ENCODE results near the gene ITPK1.

ITPK1 gene

DNA sequence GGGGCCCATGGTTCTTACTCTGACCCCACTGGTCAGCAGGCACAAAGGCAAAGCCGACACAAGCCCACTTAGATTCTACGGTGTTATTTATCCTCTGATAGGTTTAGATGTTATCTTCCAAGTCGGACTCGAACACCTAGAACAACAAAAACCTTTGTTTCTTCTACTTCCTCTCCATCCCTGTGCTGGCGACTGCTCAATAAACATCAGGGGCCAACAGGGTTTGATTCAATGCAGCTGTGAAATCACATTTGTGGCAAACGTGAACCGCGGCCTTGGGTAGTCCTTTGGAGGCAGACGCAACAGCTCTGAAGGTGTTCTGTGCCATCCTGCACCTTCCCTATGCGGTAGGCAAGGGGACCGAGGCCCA is 105.6 kb downstream of the ITPK1 start:
- intact Hi-C loops (cut with DNase I), result no loop called here
- DNase-seq, result no peak

DNA sequence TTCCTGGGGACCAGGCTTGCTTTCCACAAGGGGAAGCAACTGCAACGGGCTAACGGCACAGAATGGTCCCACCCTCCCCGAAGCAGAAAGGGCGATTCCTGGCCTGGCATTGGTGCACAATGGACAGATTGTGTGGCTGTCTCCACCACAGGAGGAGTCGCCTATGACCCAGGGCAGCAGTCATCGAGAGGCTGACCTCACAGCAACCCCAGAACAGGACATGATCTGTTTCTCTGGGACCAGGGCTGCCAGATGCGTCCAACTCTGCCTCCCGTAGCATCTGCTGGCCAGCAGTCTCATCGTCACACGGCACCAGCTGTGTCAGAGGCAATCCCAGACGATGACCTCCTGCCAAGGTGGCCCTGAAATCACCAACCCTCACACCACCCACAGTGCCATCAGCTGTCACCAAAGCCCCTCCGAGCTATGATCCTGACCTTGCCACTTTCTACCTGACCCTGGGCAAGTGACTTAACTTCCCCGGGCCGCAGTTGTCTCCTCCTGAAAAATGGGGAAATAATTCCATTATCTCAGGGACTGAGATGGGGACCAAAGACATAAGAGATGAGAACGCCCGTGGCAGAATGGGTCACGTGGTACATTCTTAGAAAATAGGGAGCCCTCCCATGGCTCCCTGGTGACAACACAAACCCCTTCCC is 106.1 kb downstream of the ITPK1 start:
- peak; percentile 78 to 98 (median 93) for DNase-seq
- intact Hi-C loops (cut with DNase I), result loop anchor here (10.0 kb wide), 1 partner anchor 55 kb away; no protein-coding TSS in a partner anchor

DNA sequence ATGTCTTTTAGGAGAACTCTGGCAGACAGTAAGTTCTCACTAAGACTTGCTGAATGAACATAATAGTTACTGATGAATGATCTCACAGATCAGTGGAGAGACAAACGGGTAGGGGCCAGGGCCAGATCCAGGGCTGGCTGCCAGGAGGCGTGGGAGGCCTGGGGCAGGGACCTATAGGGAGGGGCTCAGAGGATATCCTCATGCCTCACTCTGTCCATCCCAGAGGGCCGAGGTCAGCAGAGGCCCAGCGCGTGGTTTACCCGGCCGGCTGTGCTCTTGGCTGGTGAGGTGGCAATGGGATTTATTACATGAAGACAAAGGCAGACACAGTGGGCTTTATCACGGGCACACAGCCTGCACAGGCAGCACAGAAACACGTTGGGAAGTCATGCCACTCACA is 107.3 kb downstream of the ITPK1 start:
- DNase-seq, result peak in 39 of 42 donors; percentile 49 to 93 (median 68)
- intact Hi-C loops (cut with DNase I), result loop anchor here (10.0 kb wide), 1 partner anchor 54 kb away; no protein-coding TSS in a partner anchor

DNA sequence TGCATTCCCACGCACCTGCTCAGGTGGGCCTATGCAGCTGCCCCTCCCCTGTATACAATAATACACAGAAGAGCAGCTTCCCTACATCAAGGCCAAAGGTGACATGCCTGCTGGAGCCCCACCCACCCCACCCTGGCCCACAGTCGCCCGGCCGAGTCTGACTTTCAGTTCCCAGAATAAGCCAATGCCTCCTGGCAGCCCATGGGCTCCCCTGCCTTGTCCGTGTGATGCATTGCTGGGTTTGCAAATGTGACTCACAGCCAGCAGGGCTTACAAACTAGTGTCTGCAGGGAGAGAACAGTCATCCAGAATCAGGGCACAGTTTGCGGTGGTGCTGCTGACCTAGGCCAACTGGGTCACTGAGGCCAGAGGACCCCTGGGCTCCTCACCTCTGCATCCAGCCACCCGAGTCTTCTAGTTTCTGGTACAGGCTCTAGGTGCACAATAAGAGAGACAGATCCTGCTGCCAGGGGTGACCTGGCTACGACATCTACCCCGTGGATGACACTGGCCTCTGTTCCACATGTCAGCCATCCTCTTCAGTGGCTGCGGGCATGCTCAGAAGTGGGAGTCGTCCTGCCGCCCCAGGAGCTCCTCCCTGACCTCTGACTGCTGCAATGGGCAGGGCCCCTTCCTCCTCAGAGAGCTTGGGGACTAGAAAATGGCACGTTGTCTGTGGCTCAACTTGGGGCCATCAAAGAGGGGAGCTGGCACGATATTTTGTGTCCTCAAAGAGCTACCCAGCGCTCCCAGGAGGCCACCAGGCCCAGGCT is 108.3 kb downstream of the ITPK1 start:
- intact Hi-C loops (cut with DNase I), result loop anchor here (10.0 kb wide), 1 partner anchor 53 kb away; no protein-coding TSS in a partner anchor
- DNase-seq, result peak in 7 of 42 donors; percentile 38 to 82 (median 62)

DNA sequence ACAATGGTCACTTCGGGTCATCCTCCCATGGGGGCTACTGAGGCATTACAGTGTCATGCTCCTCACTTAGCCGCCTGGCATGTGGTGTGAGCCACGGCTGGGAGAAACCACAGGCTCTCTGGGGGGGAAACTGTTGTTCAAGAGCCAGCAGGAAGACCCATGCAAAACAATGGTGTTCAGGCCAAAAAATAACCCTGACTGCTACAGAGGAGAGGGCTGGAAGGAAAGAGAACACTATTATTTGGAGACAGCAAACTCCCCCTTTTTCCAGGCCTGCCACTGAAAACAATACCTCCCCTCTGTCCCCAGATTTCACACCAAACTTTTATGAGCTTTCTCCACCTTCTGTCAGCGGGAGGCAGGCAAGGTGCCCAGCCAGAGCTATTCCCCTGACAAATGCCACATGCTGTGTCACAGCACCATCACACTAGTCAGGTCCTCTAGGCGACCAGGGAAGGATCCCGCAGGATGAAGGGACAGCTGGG is 109.1 kb downstream of the ITPK1 start:
- intact Hi-C loops (cut with DNase I), result loop anchor here (10.0 kb wide), 1 partner anchor 52 kb away; no protein-coding TSS in a partner anchor
- DNase-seq, result no peak

DNA sequence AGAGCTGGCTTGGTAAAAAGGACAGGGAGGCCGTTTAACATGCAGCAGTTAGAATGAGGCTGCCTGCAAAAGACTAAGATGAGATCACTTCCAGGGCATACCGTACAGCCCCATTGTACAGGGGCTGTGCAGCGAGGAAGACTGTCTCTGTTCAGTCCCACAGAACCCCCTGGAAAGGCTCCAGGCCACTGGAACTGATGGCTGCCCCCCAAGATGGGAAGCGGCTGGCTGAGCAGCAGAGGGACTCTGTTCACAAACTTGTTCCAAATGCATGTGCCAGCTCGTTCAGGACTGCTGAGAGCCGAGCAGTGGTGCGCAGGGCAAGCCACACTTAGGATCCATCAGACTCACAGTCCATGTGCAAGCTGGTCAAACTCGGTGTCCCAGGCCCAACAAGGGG is 109.9 kb downstream of the ITPK1 start:
- peak in 37 of 42 donors; percentile 36 to 88 (median 63) for DNase-seq
- intact Hi-C loops (cut with DNase I), result loop anchor here (10.0 kb wide), 1 partner anchor 51 kb away; no protein-coding TSS in a partner anchor

DNA sequence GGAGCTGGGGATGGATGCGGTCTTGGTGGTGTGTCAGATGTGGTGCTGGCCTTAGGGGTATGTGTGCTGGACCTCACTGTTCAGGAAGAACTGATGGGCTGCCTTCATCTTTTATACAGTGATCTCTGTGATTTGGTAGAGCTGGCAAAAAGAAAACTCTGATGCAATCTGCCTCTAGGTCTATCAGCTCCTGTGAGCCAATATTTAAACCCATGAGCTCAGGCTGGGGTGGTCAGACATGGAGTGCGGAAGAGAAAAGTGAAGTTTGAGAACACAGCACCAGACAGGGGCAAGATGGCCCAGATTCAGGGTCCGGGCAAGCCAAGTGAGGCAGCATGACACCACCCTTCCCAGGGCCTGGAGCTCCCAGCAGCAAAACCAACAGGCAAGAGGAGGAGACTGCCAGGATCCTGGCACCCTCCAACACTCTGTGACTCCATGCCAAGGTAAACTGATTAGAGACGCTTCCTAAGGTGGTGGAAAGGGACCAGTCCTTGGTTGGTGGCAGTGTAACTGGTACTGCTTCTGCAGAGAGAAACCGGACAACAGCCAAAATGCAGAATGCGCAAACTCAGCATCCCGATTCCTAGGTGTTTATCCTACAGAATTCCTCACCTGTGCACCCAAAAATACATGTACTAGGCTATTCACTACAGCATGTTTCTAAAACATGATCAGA is 110.5 kb downstream of the ITPK1 start:
- intact Hi-C loops (cut with DNase I), result loop anchor here (10.0 kb wide), 1 partner anchor 50 kb away; no protein-coding TSS in a partner anchor
- no peak for DNase-seq

DNA sequence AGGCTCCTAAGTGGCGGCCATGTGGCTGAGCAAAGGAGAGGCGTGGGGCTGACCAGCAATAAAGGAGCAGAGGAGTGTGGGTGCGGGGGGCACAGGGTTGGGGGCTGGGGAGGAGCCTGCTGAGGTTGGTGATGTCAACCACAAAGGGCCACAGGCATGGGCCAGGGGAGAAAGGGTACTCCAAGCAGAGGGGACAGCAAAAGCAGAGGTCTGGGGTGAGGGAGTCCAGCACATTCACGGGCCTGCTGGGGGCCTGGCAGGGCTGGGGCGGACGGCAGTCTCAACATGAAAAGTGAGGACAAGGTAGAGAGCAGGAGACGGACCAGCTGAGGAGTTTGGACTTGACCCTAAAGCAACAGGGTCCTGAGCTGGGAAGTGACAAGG is 111.0 kb downstream of the ITPK1 start:
- no peak for DNase-seq
- intact Hi-C loops (cut with DNase I), result loop anchor here (10.0 kb wide), 1 partner anchor 50 kb away; no protein-coding TSS in a partner anchor

DNA sequence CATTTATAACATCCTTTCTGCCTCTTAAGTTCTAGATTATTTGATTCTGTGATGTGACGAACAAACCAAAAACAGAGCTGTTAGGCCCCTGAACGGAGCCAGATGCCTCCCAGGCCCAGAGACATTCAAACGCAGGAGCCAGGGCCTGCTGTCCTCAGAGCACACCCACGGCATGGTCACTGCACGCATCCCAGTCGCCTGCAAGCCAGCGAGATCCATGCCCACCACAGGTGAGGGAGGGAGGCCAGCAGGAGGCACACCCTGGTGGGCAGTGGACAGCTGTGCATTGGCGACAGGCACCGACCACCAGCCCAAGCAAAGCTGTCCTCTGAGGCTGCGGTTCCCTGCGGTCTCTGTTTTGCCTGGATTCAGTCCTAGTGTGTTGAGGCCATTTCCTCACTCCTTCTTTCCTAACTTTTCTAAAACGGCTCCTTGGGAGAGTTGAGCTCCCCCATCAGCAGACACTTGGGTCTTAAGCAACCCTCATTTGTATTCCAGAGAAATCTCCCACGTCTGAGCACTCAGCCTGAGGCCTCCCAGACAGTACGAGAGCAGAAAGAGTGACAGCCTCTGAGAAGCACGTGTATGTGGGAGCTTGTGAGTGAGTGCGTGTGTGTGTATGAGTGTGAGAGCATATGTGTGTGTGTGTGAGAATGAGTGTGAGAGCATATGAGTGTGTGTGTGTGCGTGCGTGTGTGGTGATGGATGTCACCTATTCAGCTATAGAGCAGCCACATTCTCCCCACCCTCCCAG is 111.6 kb downstream of the ITPK1 start:
- intact Hi-C loops (cut with DNase I), result loop anchor here (10.0 kb wide), 1 partner anchor 49 kb away; no protein-coding TSS in a partner anchor

DNA sequence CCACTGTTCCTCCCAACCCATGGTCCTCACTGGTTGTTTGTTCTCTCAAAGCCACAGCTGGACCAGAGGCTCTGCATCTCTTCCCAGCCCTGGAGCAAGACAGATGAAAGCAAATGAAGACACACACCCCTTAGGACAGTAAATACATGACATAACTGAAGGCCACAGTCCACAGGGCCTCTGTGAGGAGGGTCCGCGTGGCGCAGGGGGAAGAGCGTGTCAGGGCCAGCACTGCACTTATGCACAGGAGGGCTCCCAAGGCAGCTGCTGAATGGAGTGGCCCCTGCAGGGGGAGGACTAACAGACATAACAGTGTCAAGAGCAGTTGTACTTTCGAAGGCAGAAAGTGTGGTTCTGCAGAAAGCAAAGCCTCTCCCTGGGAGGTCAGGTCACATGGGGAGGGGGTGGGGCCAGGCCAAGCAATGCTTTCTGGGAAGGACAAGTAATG is 112.8 kb downstream of the ITPK1 start:
- intact Hi-C loops (cut with DNase I), result loop anchor here (10.0 kb wide), 1 partner anchor 48 kb away; no protein-coding TSS in a partner anchor

More for the DNA sequence above, 111.6 kb downstream of the ITPK1 start:
- DNase-seq, result peak in 18 of 42 donors; percentile 41 to 86 (median 62)

DNA sequence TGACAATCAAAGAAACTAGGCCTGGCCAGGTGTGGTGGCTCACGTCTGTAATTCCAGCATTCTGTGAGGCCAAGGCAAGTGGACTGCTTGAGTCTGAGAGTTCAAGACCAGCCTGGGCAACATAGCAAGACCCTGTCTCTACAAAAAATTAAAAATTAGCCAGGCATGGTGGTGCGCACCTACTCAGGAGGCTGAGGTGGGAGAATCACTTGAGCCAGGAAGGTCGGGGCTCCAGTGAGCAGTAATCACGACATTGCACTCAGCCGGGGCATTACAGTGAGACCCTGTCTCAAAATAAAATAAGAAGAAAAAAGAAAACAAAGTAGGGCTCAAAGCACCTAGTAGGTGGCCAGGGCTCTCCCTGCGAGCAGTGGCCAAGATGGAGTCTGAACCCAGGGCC is 113.7 kb downstream of the ITPK1 start:
- intact Hi-C loops (cut with DNase I), result loop anchor here (10.0 kb wide), 1 partner anchor 47 kb away; no protein-coding TSS in a partner anchor
- DNase-seq, result no peak

More for the DNA sequence above, 112.8 kb downstream of the ITPK1 start:
- DNase-seq, result no peak

DNA sequence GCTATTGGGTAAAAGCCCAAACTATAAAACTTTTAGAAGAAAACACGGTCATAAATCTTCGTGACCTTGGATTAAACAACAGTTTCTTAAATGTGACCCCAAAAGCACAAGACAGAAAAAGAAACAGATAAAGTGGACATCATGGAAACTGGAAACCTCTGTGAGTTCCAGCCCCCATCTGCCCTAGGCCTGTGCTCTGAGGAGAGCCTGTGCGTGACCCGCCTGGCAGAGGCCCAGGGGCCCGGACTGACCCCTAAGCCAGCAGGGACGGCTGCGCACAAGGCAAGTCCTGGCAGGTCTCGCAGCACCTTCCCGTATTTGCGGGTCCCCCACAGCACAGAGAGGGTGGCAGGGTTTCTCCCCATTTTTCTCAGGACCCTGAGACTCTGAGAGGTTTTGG is 116.8 kb downstream of the ITPK1 start:
- no peak for DNase-seq
- intact Hi-C loops (cut with DNase I), result no loop called here

DNA sequence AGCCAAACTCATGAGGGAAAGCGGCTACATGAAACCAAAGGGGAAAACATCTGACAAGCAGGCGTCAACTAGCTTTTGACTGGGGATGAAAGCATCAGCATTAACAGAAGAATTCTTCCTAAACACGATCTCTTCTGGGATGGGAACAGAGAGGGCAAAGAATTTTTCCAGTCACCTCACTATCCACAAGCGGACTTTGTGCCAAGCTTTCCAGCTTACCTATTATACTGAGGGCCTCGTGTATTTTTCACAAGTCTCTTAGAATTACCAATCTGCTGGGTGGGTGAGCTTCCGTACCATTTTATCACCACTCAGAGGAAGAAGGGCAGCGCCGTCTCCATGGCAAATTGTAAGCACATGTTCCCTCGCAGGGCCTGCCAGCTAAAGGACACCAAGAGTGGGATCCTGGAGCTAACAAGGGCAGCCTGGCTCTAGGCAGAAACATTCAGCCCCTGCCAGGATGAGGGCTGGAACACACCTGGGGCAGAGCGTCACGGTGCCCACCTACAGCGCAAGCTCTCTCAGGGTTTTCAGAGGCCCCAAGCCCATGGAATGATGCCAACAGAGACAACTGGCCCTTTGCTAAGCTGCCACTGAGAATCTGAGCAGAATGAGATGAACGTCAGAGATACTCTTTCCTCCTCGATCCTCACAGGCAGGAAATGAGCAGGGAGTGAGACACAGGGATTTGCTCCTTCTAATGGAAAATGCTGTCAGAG is 118.2 kb downstream of the ITPK1 start:
- intact Hi-C loops (cut with DNase I), result no loop called here
- DNase-seq, result no peak

DNA sequence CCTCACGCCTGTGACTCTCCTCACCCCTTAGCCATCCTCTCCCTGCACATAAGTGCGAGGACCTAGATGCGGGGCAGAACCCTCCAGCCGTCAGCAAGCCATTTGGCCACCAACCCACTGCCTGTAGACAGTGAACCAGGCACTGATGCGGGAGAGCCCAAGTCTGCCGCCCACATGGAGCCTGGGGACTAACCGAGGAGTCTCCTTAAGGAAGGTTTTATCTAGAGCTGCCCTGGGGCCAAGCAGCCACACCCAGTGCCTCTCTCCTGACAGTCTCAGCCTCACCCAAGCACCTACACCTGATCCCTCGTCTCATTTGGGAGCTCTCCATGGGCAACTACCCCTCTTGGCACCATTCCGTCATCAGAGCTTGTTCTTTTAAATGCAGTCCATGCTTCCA is 120.1 kb downstream of the ITPK1 start:
- no peak for DNase-seq
- intact Hi-C loops (cut with DNase I), result no loop called here

DNA sequence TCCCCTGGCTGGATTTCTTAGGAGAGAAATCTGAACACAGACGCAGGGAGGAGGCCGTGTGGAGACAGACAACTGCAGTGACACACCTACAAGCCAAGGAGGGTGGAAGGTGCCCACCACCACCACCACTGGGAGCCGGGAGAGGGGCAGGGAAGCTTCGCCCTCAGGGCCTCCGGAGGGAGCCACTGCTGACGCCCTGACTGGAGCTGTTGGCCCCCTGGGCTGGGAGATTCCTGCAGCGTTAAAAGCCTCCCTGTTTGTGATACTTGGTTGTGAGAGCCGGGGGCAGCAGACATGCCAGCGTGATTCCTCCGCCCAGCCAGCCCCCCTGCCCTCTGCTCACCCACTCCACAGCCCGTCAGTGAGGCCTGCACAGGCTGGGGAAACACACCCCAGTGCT is 120.8 kb downstream of the ITPK1 start:
- DNase-seq, result no peak
- intact Hi-C loops (cut with DNase I), result no loop called here

DNA sequence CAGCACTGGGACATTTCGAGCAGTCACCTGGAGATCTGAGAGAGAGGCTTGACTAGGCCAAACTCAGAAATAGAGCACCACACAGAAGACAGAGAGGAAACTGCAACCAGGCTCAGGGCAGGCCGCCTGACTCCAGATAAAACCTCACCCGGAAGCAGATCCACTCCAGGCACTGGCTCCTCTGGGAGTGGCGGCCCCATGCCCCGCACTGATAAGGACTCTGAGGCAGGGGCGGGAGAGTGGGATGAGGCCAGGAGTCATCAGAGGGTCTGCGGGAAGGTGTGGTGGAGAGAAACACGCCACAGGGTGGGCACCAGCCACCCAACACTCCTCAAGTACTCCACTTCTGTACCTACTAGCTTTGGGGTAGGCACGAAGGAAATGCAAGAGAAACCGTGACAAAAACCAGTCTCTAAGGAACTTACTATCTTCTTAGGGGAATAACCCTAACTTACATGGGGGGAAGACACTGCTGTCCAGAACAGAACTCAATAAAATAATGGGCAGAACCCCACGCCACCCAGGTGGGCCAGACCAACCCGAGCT is 121.5 kb downstream of the ITPK1 start:
- DNase-seq, result no peak
- intact Hi-C loops (cut with DNase I), result no loop called here

DNA sequence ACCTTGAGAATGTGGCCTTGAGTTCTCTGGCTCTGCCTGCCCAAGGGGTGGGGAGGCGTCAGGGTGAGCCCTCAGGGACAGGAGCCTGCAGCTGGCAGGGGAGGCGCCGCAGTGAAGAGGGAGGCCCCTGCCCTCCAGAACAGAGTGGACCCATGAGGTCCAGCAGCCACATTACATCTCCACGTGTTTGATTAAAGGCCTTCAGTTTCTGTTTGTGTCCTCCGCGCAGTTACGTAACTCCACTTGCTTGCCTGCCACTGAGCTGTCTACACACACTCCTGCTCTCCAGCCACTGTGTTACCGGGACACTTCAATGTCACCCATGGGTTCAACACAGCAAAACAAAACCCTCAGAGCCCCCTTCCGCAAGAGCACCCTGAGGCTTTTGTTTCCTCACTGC is 122.4 kb downstream of the ITPK1 start:
- intact Hi-C loops (cut with DNase I), result no loop called here
- DNase-seq, result no peak

DNA sequence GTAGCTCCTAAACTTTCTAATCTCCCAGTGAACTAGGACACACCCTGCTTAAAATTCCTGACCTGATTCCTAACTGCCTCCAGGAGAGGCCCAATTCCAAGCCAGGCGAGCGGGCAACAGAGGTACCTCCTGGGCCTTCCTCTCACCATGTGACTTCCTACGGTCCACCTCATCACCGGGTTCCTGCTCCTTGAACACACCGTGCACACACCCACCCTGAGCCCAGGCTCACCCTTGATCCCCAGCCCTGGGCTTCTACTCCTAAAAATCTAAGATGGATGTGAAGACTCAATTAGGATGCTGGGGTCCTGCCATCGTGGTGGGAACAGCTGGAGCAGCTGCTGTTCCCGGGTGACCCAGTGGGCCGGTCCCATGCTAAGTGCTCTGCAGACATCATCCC is 124.2 kb downstream of the ITPK1 start:
- intact Hi-C loops (cut with DNase I), result no loop called here
- no peak for DNase-seq
